NB4 (cell line): Measurements from ENCODE around the gene VPS37B.

Source experiments
- DNase-seq: peaks from one replicate; pipeline ENCODE4 v3.0.0; 2010; ENCODE audit warnings: low read depth
- H3K4me3 ChIP-seq: one replicate; pipeline ENCODE4 v1.5.1; 2011; ENCODE audit warnings: mild to moderate bottlenecking, low read depth, low read length, moderate library complexity
- CTCF ChIP-seq: IDR thresholded peaks from one replicate; pipeline ENCODE4 v1.5.1; 2012; ENCODE audit warnings: low read depth, low read length
- MAX ChIP-seq: IDR thresholded peaks from 2 replicates; pipeline ENCODE4 v1.6.1; 2011; ENCODE audit warnings: low read depth, low read length
- MYC ChIP-seq: IDR thresholded peaks from 2 replicates; pipeline ENCODE4 v1.6.1; 2011; ENCODE audit warnings: low read depth, low read length
- POLR2A ChIP-seq: IDR thresholded peaks from 2 replicates; pipeline ENCODE4 v1.6.1; 2011; ENCODE audit warnings: mild to moderate bottlenecking; ENCODE audit not compliant: insufficient read length; ENCODE audit errors: extremely low read depth

The VPS37B gene

GRCh38 chr12:122835750-122836026 is 60.2 kb downstream of the VPS37B start:
- DNase-seq = peak; percentile 41
- TF ChIP-seq MYC (no peak), MAX (no peak), POLR2A (no peak), CTCF (no peak)

GRCh38 chr12:122834921-122835749 is 60.8 kb downstream of the VPS37B start, which contains the start of gene HIP1R:
HIP1R (plus strand) TSS chr12:122835457; CDS start chr12:122835551, 94 bp downstream.
- TF ChIP-seq CTCF (no peak), MYC (no peak), MAX (no peak), POLR2A (peak; percentile 45)
- peak; percentile 63 for DNase-seq
- peak within 1 kb of the TSS; percentile 58 for H3K4me3 ChIP-seq

More at GRCh38 chr12:122835750-122836026, 60.2 kb downstream of the VPS37B start:
- H3K4me3 ChIP-seq = peak overlapping the region; percentile 58

- H3K4me3 ChIP-seq = no peak overlapping the region
- TF ChIP-seq POLR2A (no peak), MAX (no peak), CTCF (no peak), MYC (no peak)
- DNase-seq = peak; percentile 36
Observed at GRCh38 chr12:122834104-122834920, 61.6 kb downstream of the VPS37B start.

GRCh38 chr12:122830517-122831214 is 65.3 kb downstream of the VPS37B start:
- peak; percentile 73 for DNase-seq

More at GRCh38 chr12:122830517-122831214, 65.3 kb downstream of the VPS37B start:
- H3K4me3 ChIP-seq = no peak overlapping the region
- TF ChIP-seq POLR2A (no peak), MAX (no peak), MYC (no peak), CTCF (no peak)
